Progenitor cell of endocrine pancreas (in vitro differentiated cells): Measurements from ENCODE around the gene STH. TPM values are rescaled to one million over a fixed set of nuclear protein-coding genes. Genes with fewer than 3 reads are reported as not detected.

Experiments used
- DNase-seq: peaks from one replicate; pipeline ENCODE4 v3.0.0; 2021; ENCODE audit warnings: low spot score; ENCODE audit not compliant: unreplicated experiment
- H3K27ac Mint-ChIP-seq: 2 replicates; pipeline ENCODE4 v1.8.0; 2021; ENCODE audit warnings: mild to moderate bottlenecking, moderate library complexity, mixed read lengths
- H3K27me3 Mint-ChIP-seq: 2 replicates; pipeline ENCODE4 v1.8.0; 2021; ENCODE audit warnings: mixed read lengths
- H3K36me3 Mint-ChIP-seq: 2 replicates; pipeline ENCODE4 v1.8.0; 2022; ENCODE audit warnings: mixed read lengths; ENCODE audit not compliant: insufficient read depth
- H3K4me1 Mint-ChIP-seq: 2 replicates; pipeline ENCODE4 v1.8.0; 2021; ENCODE audit warnings: low read depth, mixed read lengths
- H3K4me3 Mint-ChIP-seq: 2 replicates; pipeline ENCODE4 v1.8.0; 2021; ENCODE audit warnings: low read depth, mild to moderate bottlenecking, moderate library complexity, mixed read lengths
- H3K9me3 Mint-ChIP-seq: 2 replicates; pipeline ENCODE4 v1.8.0; 2021; ENCODE audit warnings: low read depth, mixed read lengths
- CTCF ChIP-seq: fragments of 200-600 bp; sonication (generic); IDR thresholded peaks from one replicate; pipeline ENCODE4 v1.5.0; 2021; ENCODE audit warnings: antibody characterized with exemption, mild to moderate bottlenecking; ENCODE audit not compliant: unreplicated experiment
- total RNA-seq: library from RNA; stranded (reverse); gene quantifications from 2 replicates; pipeline ENCODE4 v1.2.1, GENCODE V29; 2021

Gene STH
- total RNA-seq, 1 donor from 2014 or later, result not detected

GRCh38 chr17:46024590-46024989 is 25.5 kb downstream of the STH start:
- peaks cover 5% of the 10 kb centered on the region for H3K4me1 Mint-ChIP-seq
- H3K36me3 Mint-ChIP-seq, result peaks cover 22% of the 10 kb centered on the region
- H3K27ac Mint-ChIP-seq, result no peak overlapping the region
- H3K9me3 Mint-ChIP-seq, result no peaks in the 10 kb centered on the region
- no peak for TF ChIP-seq CTCF
- DNase-seq, result no peak
- no peaks in the 10 kb centered on the region for H3K27me3 Mint-ChIP-seq
- no peak overlapping the region for H3K4me3 Mint-ChIP-seq

- peak overlapping the region; percentile 41 for H3K27ac Mint-ChIP-seq
These were observed 26.0 kb downstream of the STH start for GRCh38 chr17:46025060-46025459.

GRCh38 chr17:46025510-46026165 is 26.6 kb downstream of the STH start:
- no peaks in the 10 kb centered on the region for H3K27me3 Mint-ChIP-seq

More at GRCh38 chr17:46025060-46025459, 26.0 kb downstream of the STH start:
- no peaks in the 10 kb centered on the region for H3K9me3 Mint-ChIP-seq
- no peak overlapping the region for H3K4me3 Mint-ChIP-seq
- no peaks in the 10 kb centered on the region for H3K27me3 Mint-ChIP-seq
- peaks cover 5% of the 10 kb centered on the region for H3K4me1 Mint-ChIP-seq
- no peak for DNase-seq
- TF ChIP-seq CTCF, result no peak
- H3K36me3 Mint-ChIP-seq, result peaks cover 23% of the 10 kb centered on the region

GRCh38 chr17:46026166-46027047 is 27.4 kb downstream of the STH start:
- Mint-ChIP-seq H3K36me3 (peaks cover 34% of the 10 kb centered on the region), H3K4me3 (no peak overlapping the region), H3K9me3 (no peaks in the 10 kb centered on the region), H3K27me3 (no peaks in the 10 kb centered on the region), H3K4me1 (peaks cover 5% of the 10 kb centered on the region), H3K27ac (no peak overlapping the region)
- TF ChIP-seq CTCF, result no peak
- DNase-seq, result no peak

More at GRCh38 chr17:46025510-46026165, 26.6 kb downstream of the STH start:
- H3K27ac Mint-ChIP-seq, result peak overlapping the region; percentile 62
- no peaks in the 10 kb centered on the region for H3K9me3 Mint-ChIP-seq
- no peak for DNase-seq
- peaks cover 5% of the 10 kb centered on the region for H3K4me1 Mint-ChIP-seq
- peaks cover 29% of the 10 kb centered on the region for H3K36me3 Mint-ChIP-seq
- H3K4me3 Mint-ChIP-seq, result no peak overlapping the region
- TF ChIP-seq CTCF, result no peak
